Measurements from ENCODE around the gene PRICKLE1.

The PRICKLE1 gene

DNA sequence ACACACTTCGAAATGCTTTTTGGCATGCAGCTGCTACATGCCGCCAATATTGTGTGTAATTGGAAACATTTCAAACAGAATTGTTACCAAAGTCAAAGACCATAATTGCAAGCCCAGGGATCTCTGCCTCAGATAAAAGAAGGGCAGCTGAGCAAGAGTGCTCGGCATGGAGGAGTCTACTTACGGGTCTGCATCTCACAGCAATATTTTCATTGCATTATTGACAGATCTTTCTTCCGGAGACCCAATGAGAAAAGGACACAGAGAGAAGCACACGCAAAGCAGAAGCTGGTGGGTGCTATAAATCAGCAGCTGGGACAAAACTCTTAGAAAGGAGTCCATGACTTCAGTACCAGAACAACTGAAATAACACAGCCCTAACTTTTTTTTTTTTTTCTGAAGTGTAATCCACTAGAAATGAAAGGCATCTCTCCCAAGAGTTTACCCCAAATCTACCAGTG is 4.9 kb downstream of the PRICKLE1 start:
- no peak overlapping the region for H3K4me3 ChIP-seq (ENCODE audit: low read length)
- TF ChIP-seq, protein P1, sequence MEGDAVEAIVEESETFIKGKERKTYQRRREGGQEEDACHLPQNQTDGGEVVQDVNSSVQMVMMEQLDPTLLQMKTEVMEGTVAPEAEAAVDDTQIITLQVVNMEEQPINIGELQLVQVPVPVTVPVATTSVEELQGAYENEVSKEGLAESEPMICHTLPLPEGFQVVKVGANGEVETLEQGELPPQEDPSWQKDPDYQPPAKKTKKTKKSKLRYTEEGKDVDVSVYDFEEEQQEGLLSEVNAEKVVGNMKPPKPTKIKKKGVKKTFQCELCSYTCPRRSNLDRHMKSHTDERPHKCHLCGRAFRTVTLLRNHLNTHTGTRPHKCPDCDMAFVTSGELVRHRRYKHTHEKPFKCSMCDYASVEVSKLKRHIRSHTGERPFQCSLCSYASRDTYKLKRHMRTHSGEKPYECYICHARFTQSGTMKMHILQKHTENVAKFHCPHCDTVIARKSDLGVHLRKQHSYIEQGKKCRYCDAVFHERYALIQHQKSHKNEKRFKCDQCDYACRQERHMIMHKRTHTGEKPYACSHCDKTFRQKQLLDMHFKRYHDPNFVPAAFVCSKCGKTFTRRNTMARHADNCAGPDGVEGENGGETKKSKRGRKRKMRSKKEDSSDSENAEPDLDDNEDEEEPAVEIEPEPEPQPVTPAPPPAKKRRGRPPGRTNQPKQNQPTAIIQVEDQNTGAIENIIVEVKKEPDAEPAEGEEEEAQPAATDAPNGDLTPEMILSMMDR (conservative IDR thresholded peaks at IDR 0.05; ENCODE audit: low read depth, low read length) = no peak
- no peak for DNase-seq (ENCODE audit: low read depth)

DNA sequence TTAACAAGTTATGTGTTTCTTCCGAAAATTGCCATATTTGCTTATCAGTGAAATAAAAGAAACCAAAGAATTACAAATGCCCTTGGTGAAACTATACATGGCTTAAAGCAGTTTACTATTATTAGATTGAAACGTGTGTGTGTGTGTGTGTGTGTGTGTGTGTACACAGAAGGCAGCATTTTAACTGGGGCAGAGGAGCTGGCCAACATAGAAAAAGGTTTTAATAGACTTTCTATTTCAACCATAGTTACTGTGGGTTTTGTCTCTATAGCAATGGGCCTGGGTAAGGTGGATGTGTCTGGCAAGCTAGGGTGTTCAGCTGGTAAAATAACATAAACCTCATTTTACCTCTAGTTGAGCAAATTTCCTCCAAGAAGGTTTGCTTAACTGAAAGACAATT is 6.5 kb downstream of the PRICKLE1 start:
- H3K4me3 ChIP-seq (ENCODE audit: low read length) = no peak overlapping the region
- DNase-seq (ENCODE audit: low read depth) = no peak
- TF ChIP-seq, protein P1 (conservative IDR thresholded peaks at IDR 0.05; ENCODE audit: low read depth, low read length) = no peak

DNA sequence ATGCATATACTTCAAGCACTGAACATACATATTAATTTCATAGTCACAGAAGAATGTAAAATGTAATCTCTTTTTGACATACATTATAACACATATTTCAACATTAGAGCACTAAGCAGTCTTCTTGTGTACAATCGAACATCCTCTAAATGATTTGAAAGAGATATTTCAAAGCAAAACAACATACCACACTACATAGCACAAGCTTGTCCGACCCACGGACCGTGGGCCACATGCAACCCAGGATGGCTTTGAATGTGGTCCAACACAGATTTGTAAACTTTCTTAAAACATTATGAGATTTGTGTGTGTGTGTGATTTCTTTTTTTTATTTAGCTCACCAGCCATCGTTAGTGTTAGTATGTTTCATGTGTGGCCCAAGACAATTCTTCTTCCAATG is 7.0 kb downstream of the PRICKLE1 start:
- TF ChIP-seq, protein P1 (conservative IDR thresholded peaks at IDR 0.05; ENCODE audit: low read depth, low read length) = no peak
- no peak overlapping the region for H3K4me3 ChIP-seq (ENCODE audit: low read length)
- no peak for DNase-seq (ENCODE audit: low read depth)

DNA sequence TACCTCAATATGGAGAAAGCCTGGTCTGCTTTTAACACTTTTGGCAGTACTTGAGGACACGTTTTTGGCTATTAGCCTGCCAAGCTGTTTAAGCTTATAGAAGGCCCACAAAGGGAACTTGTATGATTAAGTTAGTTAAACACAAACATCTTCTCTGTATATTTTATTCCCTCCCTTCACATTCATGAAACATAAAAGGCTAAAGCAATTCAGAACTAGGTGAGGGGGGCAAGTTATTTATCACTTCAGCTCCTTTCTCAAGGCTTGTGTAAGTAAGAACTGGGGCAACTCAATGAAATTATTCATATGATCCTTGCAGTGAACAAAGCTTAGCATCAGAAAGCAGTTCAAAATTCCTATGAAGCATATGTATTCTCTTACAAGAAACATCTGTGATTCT is 7.5 kb downstream of the PRICKLE1 start:
- TF ChIP-seq, protein P1 (conservative IDR thresholded peaks at IDR 0.05; ENCODE audit: low read depth, low read length) = no peak
- H3K4me3 ChIP-seq (ENCODE audit: low read length) = no peak overlapping the region
- no peak for DNase-seq (ENCODE audit: low read depth)

DNA sequence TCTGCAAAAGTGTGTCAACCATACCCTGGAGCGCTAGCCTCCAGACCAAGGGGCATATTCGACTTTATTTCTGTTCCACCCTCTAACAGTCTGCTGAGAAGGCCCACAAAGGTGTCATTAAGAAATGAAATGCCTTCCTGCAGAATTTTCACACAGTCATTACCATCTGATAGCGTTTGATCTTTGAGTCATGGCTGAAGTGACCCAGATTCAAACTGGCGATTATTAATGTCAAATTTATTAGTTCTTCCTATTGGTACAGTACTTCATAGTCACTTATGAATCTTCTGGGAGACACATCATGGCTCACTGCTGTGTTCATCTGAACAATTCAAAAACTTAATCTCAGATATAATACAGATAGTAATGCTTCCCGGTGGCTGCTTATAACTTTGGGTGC is 13.2 kb downstream of the PRICKLE1 start:
- TF ChIP-seq, protein P1 (conservative IDR thresholded peaks at IDR 0.05; ENCODE audit: low read depth, low read length) = no peak

DNA sequence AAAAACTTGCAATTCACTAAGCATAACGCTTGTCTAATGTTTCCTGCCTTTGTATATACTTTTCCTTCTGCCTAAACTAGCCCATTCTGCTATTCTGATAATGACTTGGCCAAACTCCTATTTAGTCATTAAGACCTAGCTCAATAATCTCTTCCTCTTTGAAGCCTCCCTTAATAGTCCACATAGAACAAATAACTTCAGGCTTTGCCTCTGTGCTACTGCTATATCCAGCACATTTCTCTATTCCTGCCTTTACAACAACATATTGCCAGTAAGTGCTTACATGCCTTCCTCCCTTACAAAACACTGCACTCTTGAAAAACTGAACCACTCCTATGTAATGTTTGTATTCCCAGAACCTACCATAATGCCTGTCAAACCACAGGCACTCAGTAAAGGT is 13.8 kb downstream of the PRICKLE1 start:
- no peak for DNase-seq (ENCODE audit: low read depth)
- no peak overlapping the region for H3K4me3 ChIP-seq (ENCODE audit: low read length)
- TF ChIP-seq, protein P1 (conservative IDR thresholded peaks at IDR 0.05; ENCODE audit: low read depth, low read length) = no peak

More for the DNA sequence above, 13.2 kb downstream of the PRICKLE1 start:
- no peak overlapping the region for H3K4me3 ChIP-seq (ENCODE audit: low read length)
- no peak for DNase-seq (ENCODE audit: low read depth)

DNA sequence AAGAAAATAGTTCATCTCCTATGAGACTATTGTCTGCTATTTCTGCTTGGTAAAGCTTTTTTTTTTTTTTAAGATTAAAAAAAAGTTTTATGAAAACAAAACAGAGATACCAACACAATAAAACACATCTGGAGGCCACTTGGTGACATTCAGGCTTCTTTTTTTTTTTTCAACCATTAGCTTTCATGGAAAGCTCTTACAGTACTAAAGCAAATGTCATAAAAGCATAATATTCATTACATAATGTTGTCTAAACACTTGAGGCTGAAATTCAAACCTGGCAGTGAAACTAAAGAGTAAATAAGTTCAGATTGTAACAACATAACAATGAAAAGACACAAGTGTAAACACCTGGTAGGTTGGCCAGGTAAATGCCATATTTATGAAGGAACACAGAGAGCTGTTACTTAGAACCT is 14.7 kb downstream of the PRICKLE1 start:
- TF ChIP-seq, protein P1 (conservative IDR thresholded peaks at IDR 0.05; ENCODE audit: low read depth, low read length) = no peak
- H3K4me3 ChIP-seq (ENCODE audit: low read length) = no peak overlapping the region
- no peak for DNase-seq (ENCODE audit: low read depth)
